COLO829 (cell line): ENCODE results near the gene SYT8.

Source experiments
- DNase-seq: peaks from one replicate; pipeline ENCODE4 v3.0.0; 2012; ENCODE audit warnings: low spot score

SYT8 gene

GRCh38 chr11:1860108-1860507 is 25.3 kb downstream of the SYT8 start:
- no peak for DNase-seq

GRCh38 chr11:1861435-1862411 is 26.9 kb downstream of the SYT8 start:
- DNase-seq: no peak

DNA sequence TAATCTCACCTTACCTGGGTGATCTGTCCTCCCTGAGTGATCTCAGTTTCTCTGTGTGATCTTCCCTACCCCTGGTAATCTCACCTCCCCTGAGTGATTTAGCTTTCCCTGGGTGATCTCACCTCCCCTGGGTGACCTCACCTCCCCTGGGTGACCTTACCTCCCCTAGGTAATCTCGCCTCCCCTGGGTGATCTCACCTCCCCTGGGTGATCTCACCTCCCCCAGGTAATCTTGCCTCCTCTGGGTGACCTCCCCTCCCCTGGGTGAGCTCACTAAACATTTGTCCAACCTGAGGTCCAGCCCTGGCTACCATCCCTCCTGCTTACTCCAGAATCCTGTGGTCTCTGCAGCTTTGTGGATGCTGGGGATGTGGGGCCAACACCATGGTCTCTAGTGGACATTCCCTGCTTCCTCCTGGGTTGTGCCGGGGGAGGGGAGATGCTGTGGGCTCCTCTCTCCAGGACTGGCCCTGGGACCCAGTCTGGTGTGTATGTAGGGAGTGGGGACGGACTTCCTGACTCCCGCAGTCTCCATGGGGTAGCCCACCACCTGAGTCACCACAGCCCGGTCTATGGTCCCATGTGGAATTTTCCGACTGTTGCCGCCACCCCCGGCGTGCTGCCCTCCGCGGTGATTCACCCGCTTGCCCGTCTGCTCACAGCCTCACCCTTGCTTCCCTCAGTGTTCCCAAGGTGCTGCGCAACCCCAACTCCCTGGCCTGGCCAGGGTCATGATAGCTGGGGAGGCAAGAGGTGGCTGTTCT is 28.0 kb downstream of the SYT8 start:
- no peak for DNase-seq

- peak; percentile 89 for DNase-seq
Observed at GRCh38 chr11:1863352-1864216, 28.8 kb downstream of the SYT8 start.

GRCh38 chr11:1864231-1864630 is 29.4 kb downstream of the SYT8 start:
- DNase-seq: no peak

DNA sequence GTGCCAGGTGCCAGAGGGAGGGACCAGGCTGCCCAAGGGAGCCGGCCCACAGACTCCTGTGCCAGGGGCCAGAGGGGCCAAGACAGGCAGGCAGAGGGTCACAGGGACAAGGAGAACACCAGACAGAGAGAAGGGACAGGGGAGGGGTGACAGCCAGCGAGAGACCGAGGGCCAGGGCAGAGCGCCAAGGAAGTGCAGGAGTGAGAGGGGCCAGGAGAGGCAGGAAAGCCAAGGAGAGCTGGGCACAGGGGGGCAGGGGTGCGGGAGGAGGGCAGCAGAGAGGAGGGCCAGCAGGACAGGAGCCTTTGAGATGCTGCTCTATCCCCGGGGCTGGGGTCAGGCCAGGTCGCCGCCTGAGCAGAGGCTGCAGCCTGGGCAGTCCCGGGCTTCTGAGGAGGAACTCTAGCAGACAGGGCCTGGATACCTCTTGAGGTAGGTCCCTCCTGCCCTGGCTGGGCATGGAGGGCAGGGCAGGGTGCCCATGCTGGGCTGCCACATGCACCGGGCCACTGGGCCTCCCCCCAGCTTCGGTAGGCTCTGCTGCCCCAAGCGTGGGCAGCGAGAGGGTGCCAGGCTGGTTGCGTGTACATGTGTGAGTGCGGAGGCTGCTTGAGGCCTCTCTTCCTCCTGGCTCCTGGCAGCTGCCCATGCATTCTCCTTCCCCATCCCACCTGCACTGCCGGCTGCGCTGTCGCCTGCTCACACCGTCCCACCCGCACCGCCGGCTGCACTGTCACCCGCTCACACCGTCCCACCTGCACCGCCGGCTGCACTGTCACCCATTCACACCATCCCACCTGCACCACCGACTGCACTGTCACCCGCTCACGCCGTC is 30.3 kb downstream of the SYT8 start:
- no peak for DNase-seq

DNA sequence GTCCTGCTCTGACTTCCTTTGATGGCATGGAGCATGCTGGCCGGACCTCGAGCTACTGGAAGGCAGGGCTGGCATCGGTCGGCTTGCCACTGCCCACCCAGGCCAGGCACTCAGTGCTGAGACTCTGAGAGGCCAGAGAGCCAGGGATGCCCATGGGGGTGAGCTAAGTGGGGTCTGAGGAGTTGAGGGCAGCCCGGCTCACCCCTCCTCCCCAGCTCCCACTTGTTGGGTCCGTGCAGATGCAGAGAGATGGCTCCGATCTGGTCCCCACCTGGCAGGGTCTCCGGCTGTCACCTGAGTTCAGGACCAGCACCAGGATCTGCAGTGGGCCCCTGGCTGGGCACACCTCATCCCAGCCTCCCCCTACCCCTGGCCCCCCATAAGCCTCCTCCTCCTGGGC is 31.4 kb downstream of the SYT8 start:
- DNase-seq: no peak

DNA sequence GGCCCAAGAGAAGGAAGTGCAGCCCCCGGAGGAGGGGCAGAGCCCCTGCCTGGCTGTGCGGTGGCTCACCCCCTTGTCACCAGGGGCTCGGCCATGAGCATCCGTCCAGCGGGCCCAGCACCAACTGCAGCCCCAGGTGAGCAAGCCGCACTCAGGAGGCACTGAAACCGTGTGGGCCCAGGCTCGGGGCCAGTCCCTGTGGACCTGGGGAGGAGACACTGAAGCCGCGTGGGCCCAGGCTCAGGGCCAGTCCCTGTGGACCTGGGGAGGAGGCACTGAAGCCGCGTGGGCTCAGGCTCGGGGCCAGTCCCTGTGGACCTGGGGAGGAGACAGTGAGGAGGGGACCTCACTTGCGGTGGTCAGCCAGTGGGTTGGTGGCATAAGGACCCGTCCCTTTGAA is 32.0 kb downstream of the SYT8 start:
- no peak for DNase-seq

GRCh38 chr11:1867381-1867780 is 32.6 kb downstream of the SYT8 start:
- no peak for DNase-seq

- no peak for DNase-seq
Observed at GRCh38 chr11:1868056-1868635, 33.4 kb downstream of the SYT8 start.

- no peak for DNase-seq
Observed at GRCh38 chr11:1868636-1869291, 34.0 kb downstream of the SYT8 start.

GRCh38 chr11:1869427-1870325 is 34.9 kb downstream of the SYT8 start:
- no peak for DNase-seq

DNA sequence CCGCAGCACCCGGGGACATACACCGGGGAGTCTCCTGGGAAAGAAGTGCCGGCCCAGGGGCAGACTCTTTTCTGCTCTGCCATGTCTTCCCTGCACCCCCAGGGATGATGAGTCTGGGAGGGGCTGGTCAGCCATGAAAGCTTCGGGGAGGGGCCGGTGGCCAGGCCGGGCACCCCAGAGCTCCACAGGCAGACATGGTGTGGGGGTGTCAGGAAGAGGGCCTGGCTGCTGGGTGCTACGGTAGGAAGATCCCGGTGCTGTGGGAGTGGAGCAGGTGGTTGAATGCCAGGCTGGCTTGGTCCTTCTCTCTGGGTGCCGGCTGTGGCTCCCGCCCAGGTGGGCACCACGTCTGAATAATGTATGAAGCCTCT is 35.5 kb downstream of the SYT8 start:
- DNase-seq: no peak

GRCh38 chr11:1870721-1871466 is 36.1 kb downstream of the SYT8 start:
- no peak for DNase-seq

- no peak for DNase-seq
Observed at GRCh38 chr11:1871531-1871930, 36.7 kb downstream of the SYT8 start.

DNA sequence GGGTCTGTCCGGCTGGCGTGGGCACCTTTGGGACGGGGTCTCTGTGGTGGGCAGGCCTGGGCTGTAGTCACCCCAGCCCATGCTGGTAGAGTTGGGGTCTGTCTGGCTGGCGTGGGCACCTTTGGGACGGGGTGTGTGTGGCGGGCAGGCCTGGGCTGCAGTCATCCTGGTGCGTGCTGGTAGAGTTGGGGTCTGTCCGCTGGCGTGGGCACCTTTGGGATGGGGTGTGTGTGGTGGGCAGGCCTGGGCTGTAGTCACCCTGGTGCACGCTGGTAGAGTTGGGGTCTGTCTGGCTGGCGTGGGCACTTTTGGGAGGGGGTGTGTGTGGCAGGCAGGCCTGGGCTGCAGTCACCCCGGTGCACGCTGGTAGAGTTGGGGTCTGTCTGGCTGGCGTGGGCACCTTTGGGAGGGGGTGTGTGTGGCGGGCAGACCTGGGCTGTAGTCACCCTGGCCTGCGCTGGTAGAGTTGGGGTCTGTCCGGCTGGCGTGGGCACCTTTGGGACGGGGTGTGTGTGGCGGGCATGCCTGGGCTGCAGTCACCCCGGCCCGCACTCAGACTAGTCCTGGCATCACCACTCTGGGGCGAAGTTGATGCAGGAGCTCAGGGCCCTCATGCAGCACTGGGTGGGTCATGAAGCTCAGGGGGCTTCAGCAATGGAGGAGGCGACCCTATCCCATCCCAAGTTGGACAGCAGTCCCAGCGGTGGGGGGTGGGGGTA is 37.6 kb downstream of the SYT8 start:
- no peak for DNase-seq

- no peak for DNase-seq
Observed at GRCh38 chr11:1873048-1873812, 38.4 kb downstream of the SYT8 start.
